HCT116 (cell line): ENCODE results near the gene BCL2L11. TPM values are rescaled to one million over a fixed set of nuclear protein-coding genes. Genes with fewer than 3 reads are reported as not detected.

Experiments
- ATAC-seq: fragments of 200-7000 bp; cut with Tn5 transposase; 2 replicates; pipeline ENCODE4 v1.9.1; 2020; ENCODE audit warnings: mild to moderate bottlenecking, moderate library complexity
- BruUV-seq: library from RNA; stranded (reverse); fragments of 400-500 nt; replicated peaks from 2 replicates; lab custom pipeline; 2021; lab: Mats Ljungman, UMichigan
- CTCF ChIA-PET: fragments of 300-600 bp; sonication (Branson Sonifier 250); formaldehyde crosslinking; loops from one replicate; lab custom pipeline; 2021; ENCODE audit warnings: antibody characterized with exemption; lab: Charles Lee
- POLR2A ChIA-PET: fragments of 300-600, 350-600 bp; sonication (Branson Sonifier 250); formaldehyde crosslinking; loops from one replicate; lab custom pipeline; 2021; ENCODE audit warnings: antibody characterized with exemption; lab: Charles Lee
- RAD21 ChIA-PET, 2 experiments: fragments of 300-600 bp; sonication (Branson Sonifier 250); formaldehyde crosslinking; loops; one replicate each; lab custom pipeline; 2023; ENCODE audit warnings: low total read pairs in 2 of 2; ENCODE audit not compliant: uncharacterized antibody in 2 of 2, unreplicated experiment in 2 of 2, low non-redundant PET in 1 of 2; lab: Charles Lee
- DNase-seq: peaks from one replicate; pipeline ENCODE4 v3.0.0-alpha.2; 2010; ENCODE audit warnings: low read depth, low spot score
- H2AFZ ChIP-seq: fragments of 200-600 bp; shearing (Covaris generic), sonication (generic); 2 replicates; pipeline ENCODE4 v1.6.1; 2017; ENCODE audit warnings: low read depth, mixed run types, mixed read lengths, antibody characterized with exemption, low read length; ENCODE audit not compliant: poor library complexity, severe bottlenecking
- H3K27ac ChIP-seq: 2 replicates; pipeline ENCODE4 v1.5.1; 2012; ENCODE audit warnings: low read depth, low read length
- H3K27me3 ChIP-seq: fragments of 200-600 bp; sonication (generic); 2 replicates; pipeline ENCODE4 v1.6.1; 2016; ENCODE audit warnings: mixed run types, low read length, mixed read lengths; ENCODE audit not compliant: insufficient read depth
- H3K36me3 ChIP-seq, 2 experiments: fragments of 200-500 bp in 1 of 2; fragments of 200-600 bp in 1 of 2; sonication (Bioruptor generic) in 1 of 2; sonication (generic) in 1 of 2; 2 replicates each; pipeline versions ENCODE4 v1.5.1 to v1.6.1; 2014 to 2016; ENCODE audit warnings: low read length in 2 of 2, inconsistent platforms in 1 of 2, mixed read lengths in 1 of 2, mixed run types in 1 of 2; ENCODE audit not compliant: insufficient read depth in 2 of 2, control insufficient read depth in 1 of 2
- H3K4me1 ChIP-seq, 2 experiments: fragments of 200-600 bp in 1 of 2; sonication (generic) in 1 of 2; 2 replicates each; pipeline versions ENCODE4 v1.5.1 to v1.6.1; 2012 to 2017; ENCODE audit warnings: low read length in 2 of 2, inconsistent platforms in 1 of 2, mild to moderate bottlenecking in 1 of 2, mixed read lengths in 1 of 2, mixed run types in 1 of 2, moderate library complexity in 1 of 2; ENCODE audit not compliant: insufficient read depth in 2 of 2, control insufficient read depth in 1 of 2
- H3K4me2 ChIP-seq: fragments of 200-600 bp; sonication (generic); 2 replicates; pipeline ENCODE4 v1.6.1; 2017; ENCODE audit warnings: mixed run types, low read length, mixed read lengths
- H3K4me3 ChIP-seq, 2 experiments: fragments of 200-600 bp in 1 of 2; sonication (generic) in 1 of 2; replicated peaks in 1 of 2; 2 replicates each; pipeline ENCODE4 v1.5.1; 2011 to 2016; ENCODE audit warnings: low read length in 2 of 2, control low read depth in 1 of 2, low read depth in 1 of 2, mild to moderate bottlenecking in 1 of 2, mixed read lengths in 1 of 2, mixed run types in 1 of 2
- H3K79me2 ChIP-seq: fragments of 200-600 bp; sonication (generic); 2 replicates; pipeline ENCODE4 v1.6.1; 2017; ENCODE audit warnings: mild to moderate bottlenecking, mixed run types, low read length, moderate library complexity, mixed read lengths; ENCODE audit not compliant: insufficient read depth
- H3K9ac ChIP-seq: fragments of 200-600 bp; sonication (generic); 2 replicates; pipeline ENCODE4 v1.6.1; 2016; ENCODE audit warnings: low read length, mixed read lengths
- H3K9me2 ChIP-seq: fragments of 200-600 bp; sonication (generic), shearing (Covaris generic); 2 replicates; pipeline ENCODE4 v1.6.1; 2017; ENCODE audit warnings: mixed run types, mild to moderate bottlenecking, moderate library complexity; ENCODE audit not compliant: insufficient read depth
- H3K9me3 ChIP-seq, 2 experiments: fragments of 200-500 bp in 1 of 2; fragments of 200-600 bp in 1 of 2; sonication (Bioruptor generic) in 1 of 2; sonication (generic) in 1 of 2; 2 replicates each; pipeline ENCODE4 v1.6.1; 2014 to 2017; ENCODE audit warnings: low read length in 2 of 2, mixed read lengths in 2 of 2, inconsistent platforms in 1 of 2, low read depth in 1 of 2, mild to moderate bottlenecking in 1 of 2, mixed run types in 1 of 2, moderate library complexity in 1 of 2; ENCODE audit not compliant: control insufficient read depth in 1 of 2, insufficient read depth in 1 of 2
- H4K20me1 ChIP-seq: fragments of 200-600 bp; sonication (generic), shearing (Covaris generic); 2 replicates; pipeline ENCODE4 v1.6.1; 2017; ENCODE audit warnings: mixed run types, mild to moderate bottlenecking, moderate library complexity; ENCODE audit not compliant: insufficient read depth
- ATF3 ChIP-seq: IDR thresholded peaks from 2 replicates; pipeline ENCODE4 v1.6.1; 2012
- EZH2 ChIP-seq: fragments of 200-600 bp; sonication (generic); IDR thresholded peaks from 2 replicates; pipeline ENCODE4 v1.6.1; 2017; ENCODE audit warnings: antibody characterized with exemption, mixed run types
- EZH2phosphoT487 ChIP-seq: fragments of 200-600 bp; IDR thresholded peaks from 2 replicates; pipeline ENCODE4 v1.6.1; 2018; ENCODE audit warnings: antibody characterized with exemption, borderline replicate concordance
- MAX ChIP-seq: IDR thresholded peaks from 2 replicates; pipeline ENCODE4 v1.6.1; 2012
- POLR2A ChIP-seq: IDR thresholded peaks from 2 replicates; pipeline ENCODE4 v1.7.0; 2011; ENCODE audit warnings: borderline replicate concordance; ENCODE audit not compliant: insufficient read depth, insufficient read length; ENCODE audit errors: extremely low read depth
- POLR2AphosphoS5 ChIP-seq: IDR thresholded peaks from 2 replicates; pipeline ENCODE4 v1.6.1; 2011; ENCODE audit warnings: mild to moderate bottlenecking, low read depth, low read length, moderate library complexity
- RAD21 ChIP-seq: IDR thresholded peaks from 2 replicates; pipeline ENCODE4 v1.6.1; 2012; ENCODE audit warnings: low read depth, mild to moderate bottlenecking
- YY1 ChIP-seq: IDR thresholded peaks from 2 replicates; pipeline ENCODE4 v1.6.1; 2011; ENCODE audit warnings: low read length, low read depth, moderate library complexity, mild to moderate bottlenecking; ENCODE audit not compliant: insufficient replicate concordance; ENCODE audit errors: extremely low read depth
- ZFX ChIP-seq: fragments of 450-650 bp; IDR thresholded peaks from 2 replicates; pipeline ENCODE4 v1.6.1; 2017
- ZNF274 ChIP-seq: fragments of 200-500 bp; sonication (Bioruptor generic); IDR thresholded peaks from 2 replicates; pipeline ENCODE4 v1.6.1; 2014; ENCODE audit warnings: mild to moderate bottlenecking, low read depth, low read length, inconsistent platforms
- intact Hi-C: fragments of 100-400 bp; cut with micrococcal nuclease; formaldehyde crosslinking; loops from 2 replicates; pipeline ENCODE4 v1.10.0; 2022
- total RNA-seq: library from RNA; stranded (reverse); gene quantifications from one replicate; pipeline ENCODE4 v1.2.1, GENCODE V29; 2021; ENCODE audit not compliant: unreplicated experiment

The BCL2L11 gene
- total RNA-seq, 1 experiment from 2014 or later, result 17.8 TPM

GRCh38 chr2:111166115-111166514 is 45.4 kb downstream of the BCL2L11 start:
- H3K4me2 ChIP-seq, result no peak overlapping the region
- peaks cover 24 to 29% of the 10 kb centered on the region in 2 experiments for H3K4me1 ChIP-seq
- no peak overlapping the region for H3K27ac ChIP-seq
- BruUV-seq, result no TSS peak
- H4K20me1 ChIP-seq, result no peaks in the 10 kb centered on the region
- RAD21 ChIA-PET, result no interaction called here
- no peaks in the 10 kb centered on the region for H3K9me3 ChIP-seq
- H2AFZ ChIP-seq, result no peak overlapping the region
- H3K27me3 ChIP-seq, result no peaks in the 10 kb centered on the region
- no peak for TF ChIP-seq RAD21
- no peak for TF ChIP-seq ZFX
- no peak for TF ChIP-seq ATF3
- TF ChIP-seq EZH2phosphoT487, result no peak
- no peak for TF ChIP-seq ZNF274
- no peak for TF ChIP-seq POLR2A
- TF ChIP-seq EZH2, result no peak
- TF ChIP-seq YY1, result no peak
- TF ChIP-seq POLR2AphosphoS5, result no peak
- TF ChIP-seq MAX, result no peak
- H3K79me2 ChIP-seq, result no peaks in the 10 kb centered on the region; the same call in 1 of the 2 replicates
- DNase-seq (no peak), ATAC-seq (no peak)
- H3K36me3 ChIP-seq, result peaks cover 12 to 13% of the 10 kb centered on the region in 2 experiments; a peak in 2 of 4 replicates
- CTCF ChIA-PET, result no interaction called here
- POLR2A ChIA-PET, result no interaction called here
- H3K9ac ChIP-seq, result no peak overlapping the region
- H3K9me2 ChIP-seq, result no peaks in the 10 kb centered on the region
- no peak overlapping the region for H3K4me3 ChIP-seq
- intact Hi-C loops, result no loop called here
